Stimulated activated CD4-positive, alpha-beta T cell treated with anti-CD3 and anti-CD28 coated beads, Interleukin-15, amount 100 ng/mL, for 24 hours (primary cell): Measurements from ENCODE around the gene UTP25.
A peak's percentile ranks its signal among the peaks of the same experiment; 100 is the strongest.

Experiments used
- DNase-seq: peaks from one replicate; pipeline ENCODE4 v3.0.0-alpha.2; 2020

UTP25 gene

DNA sequence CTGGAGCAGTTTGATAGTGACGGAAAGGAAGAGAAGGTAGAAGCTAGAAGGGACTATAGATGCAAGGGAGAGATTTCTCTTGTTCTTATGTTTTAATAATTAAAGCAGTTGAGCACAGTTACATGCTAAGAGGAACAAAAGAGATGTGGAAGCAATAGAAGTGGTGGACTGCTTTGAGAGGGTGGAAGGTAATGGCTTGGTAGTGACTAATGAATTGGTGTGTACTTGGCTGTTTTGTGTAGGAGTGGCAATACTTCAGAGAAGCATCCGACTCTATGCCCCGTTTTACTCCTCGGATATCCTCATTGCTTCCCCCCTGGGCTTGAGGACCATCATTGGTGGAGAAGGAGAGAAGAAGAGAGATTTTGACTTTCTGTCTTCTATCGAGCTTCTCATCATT, 12.8 kb downstream of the UTP25 start:
- DNase-seq: no peak

DNA sequence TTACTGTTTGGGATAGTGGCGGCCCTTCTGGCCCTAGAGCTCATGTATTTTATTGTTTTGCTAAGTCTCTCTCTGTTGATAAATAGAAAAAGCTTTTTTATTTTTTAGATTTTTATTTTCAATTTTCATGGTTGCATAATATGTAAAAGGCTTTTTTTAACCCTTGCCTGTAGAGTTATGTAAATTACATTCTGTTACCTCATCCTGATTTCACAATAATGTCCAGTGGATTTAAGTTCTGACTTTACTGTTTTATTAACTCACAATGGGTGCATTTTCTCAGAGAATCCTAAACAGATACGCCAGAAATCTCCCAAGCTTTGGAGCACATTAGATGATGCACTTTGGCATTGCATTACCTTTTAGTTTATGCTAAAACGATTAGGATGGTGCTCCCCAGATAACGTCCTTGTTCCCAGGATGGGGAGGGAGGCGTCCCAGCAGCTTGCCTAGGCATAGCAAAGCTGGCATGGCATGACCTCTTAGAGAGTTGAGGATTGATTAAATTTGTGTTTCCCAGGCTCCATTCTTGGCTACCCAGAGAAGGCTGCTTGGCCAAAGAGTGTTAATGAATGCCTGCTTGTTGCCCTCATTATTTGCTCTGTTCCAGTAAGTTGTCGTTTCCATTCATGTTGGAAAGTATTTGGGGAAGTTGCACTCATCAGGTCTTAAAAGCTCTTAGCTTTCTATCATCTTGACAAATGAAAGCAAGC, 17.1 kb downstream of the UTP25 start:
- no peak for DNase-seq

- no peak for DNase-seq
Observed at GRCh38 chr1:209845408-209845725, 17.6 kb downstream of the UTP25 start.

DNA sequence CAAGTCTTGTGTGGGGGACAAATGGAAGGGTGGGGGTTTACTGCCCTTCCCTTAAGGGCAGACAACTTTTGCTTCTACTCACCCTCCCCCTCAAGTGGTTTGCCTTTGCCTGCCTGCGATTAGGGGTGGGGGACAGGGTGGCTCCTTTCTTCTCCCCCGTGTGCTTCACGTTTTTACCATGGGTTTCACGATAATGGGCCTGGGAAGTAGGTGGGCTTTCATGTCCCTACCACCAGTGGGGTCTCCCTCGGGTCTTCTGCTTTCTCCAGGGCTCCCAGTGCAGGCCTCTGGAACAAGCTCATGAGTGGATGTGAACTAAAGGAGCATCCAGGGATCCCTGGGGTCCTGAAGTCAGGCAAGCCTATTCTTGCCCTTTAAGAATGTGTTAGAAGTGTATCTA, 21.6 kb downstream of the UTP25 start:
- DNase-seq: no peak

DNA sequence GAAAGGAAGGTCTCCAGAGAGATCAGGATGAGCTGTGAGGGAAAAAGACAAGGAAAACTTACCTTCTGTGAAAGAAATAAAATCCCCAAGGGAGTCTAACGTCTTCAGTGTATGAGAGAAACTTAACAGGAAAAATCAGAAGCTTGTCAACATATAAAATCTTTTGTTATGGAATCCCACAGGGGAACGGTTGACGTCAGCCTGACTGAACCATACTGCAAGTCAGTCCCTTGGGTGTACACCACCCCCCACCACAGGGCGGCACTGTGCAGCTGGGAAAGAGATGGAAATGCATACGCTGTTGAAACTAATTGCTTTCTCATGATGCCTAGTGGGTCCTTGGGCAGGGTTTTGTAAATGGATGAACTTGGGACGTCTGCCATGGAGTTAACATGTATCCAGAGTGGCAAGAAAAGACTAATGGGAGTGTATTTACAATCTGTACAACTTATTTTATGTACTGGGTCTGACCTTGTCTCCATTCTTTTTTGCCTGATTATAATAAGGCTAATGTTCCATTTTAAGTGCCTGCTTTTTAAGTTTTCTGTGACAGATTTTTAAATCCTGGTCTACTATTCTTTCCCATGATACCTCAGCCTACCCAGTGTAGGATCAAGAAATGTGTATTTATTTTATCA, 22.7 kb downstream of the UTP25 start:
- DNase-seq: peak; percentile 56

DNA sequence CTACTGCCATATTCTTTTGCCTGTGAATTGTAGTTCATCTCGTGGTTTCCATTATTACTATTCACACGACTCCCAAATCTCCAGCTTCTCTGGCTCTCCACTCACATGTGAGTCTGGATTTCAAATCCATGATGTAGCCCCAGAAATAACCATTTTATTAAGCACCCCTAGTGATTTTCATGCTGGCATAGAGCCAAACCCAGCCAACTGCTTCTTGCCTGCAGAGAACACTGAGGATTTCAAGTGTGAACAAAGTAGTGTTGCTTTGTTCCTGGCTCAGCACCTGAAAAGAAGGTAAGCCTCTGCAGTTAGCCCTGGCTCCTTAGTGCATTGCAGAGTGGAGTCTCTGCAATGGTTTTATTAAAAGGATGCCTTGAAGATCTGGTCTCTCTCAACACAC, 25.9 kb downstream of the UTP25 start:
- no peak for DNase-seq

DNA sequence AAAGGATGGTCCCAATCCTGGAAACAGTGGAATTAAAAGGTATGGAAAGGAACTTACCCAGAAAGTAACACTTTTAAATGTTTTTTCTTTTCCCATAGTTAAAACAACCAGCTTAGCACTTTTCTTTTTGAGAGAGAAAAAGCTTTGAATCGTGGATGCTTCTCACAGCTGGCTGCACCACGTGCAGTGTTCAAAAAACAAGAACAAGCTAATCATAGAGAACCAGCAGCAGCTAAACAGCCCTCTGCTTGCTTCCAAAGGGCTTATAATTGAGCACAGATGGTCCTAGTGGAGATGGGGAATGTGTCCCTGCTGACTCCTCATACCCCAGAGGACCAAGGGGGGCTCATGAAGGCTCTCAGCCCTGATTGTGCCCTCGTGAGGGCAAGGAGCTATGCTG, 26.4 kb downstream of the UTP25 start:
- no peak for DNase-seq

DNA sequence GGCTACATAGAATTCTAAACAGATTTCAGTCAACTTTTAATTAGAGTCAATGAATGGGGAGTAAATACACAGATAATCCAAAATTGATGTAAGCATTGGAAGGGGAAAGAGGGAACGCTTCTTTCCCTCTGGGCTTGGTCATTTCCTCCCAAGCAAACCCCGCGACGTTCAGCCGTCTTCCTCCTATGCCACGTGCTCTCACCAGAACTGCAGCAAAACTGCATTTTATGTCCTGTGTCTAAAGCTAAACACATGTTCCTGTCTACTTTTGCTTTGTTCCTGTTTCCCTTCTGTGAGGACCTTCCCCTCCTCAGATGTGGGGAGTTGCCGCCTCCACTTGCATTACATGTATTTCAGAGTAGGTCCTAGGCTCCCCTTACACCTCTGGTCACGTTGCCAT, 27.2 kb downstream of the UTP25 start:
- no peak for DNase-seq

GRCh38 chr1:209855623-209856022, 27.9 kb downstream of the UTP25 start:
- no peak for DNase-seq

DNA sequence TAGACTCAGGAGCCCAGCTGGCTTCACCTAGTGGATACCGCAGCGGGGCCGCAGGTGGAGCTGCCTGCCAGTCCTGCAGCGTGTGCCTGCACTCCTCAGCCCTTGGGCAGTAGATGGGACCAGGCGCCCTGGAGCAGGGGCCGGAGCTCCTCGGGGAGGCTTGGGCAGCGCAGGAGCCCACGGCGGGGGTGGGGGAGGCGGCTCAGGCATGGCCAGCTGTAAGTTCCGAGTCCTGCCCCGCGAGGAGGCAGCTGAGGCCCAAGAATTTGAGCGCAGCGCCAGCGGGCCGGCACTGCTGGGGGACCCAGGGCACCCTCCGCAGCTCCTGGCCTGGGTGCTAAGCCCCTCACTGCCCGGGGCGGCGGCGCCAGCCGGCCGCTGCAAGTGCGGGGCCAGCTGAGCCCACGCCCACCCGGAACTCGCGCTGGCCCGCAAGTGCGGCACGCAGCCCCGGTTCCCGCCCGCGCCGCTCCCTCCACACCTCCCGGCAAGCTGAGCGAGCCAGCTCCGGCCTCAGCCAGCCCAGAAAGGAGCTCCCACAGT, 30.9 kb downstream of the UTP25 start:
- no peak for DNase-seq

- DNase-seq: peak; percentile 83
Observed at GRCh38 chr1:209860293-209860881, 32.6 kb downstream of the UTP25 start.

DNA sequence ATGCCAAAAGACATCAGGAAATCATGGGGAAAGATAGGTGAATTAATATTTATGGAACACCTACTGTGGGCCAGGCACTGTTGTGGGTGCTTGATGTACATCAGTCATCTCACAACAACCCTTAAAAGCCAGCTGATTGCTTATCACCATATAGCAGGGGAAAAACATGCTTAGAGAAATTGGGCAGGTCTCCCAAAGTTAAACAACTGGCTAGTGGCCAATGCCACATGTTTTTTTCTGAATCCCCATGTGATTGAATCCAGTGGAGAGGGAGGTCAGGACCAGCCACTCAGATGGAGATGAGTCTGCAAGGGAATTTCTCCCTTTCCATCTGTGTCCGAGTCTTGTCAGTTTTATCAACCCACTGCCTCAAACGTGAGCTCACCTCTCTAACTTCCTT, 33.5 kb downstream of the UTP25 start:
- DNase-seq: no peak

GRCh38 chr1:209862391-209863356, 34.9 kb downstream of the UTP25 start:
- no peak for DNase-seq

- no peak for DNase-seq
Observed at GRCh38 chr1:209863766-209864485, 36.2 kb downstream of the UTP25 start.

- DNase-seq: no peak
Observed at GRCh38 chr1:209866201-209866600, 38.4 kb downstream of the UTP25 start.

DNA sequence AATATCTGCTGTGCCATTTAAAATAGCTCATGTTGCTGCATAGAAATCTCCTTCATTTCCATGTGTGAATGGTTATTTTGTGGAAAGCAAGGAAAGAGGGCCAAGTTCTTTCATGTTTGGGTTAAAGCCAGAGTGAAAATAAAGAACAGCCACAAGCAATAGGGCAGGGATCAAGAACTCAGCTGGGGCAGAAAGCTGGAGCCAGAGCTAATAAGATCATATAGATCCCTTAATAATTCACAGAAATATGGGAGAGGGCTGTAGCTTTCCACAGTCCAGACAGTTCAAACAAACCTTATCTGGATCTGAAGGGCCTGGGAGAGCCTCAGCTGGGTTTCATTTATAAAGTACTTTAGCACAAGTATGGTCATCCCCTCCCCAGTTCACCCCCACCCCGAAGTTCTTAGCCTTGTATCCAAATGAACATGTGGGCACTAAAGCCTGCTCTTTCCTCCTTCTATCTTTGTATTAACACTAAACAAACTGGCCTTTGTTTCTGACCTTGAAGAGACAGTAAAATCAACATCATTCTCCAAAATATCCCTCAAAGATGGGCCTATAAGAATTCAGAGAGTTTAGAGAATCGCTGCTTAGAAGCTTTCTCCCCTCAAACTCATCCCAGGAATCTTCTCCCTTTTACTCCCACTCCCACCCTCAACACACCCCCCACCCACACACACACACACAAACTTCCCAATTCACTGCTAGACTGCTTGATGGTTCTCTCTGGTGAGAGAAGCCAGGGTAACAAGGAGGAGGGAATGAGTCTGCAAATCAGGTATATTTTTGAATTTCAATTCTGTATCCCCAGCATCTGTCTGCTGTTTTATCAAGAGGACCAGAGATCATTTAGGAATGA, 41.7 kb downstream of the UTP25 start:
- DNase-seq: no peak

DNA sequence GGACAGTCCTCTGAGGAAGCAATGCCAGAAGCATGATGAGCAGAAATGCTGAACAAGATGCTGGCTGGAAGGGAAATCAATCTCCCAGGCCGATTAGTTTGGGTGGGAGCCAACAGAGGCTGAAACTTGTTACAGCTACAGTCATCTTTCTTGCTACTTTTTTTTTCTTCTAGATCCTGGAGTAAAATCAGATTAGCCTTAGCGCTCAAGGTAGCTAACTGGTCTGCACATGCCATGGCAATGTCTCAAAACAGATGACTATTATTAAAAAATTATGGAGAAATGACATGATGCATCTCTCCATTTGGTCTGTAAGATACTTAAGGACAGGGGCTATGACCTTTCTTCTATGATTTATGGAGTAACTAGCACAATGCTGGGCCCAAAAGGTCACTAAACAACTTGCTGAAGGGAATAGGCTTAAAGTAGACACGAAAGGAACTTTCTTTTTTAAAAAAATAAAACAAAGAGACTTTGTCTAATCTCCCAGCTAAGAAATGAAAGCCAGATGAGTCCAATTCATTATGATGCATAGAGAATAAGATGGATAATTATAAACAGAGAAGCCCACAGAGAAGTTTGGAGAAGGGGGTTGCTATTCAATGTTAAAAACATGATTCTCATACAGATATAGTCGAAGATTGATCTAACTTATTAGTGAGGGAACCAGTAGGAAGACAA, 42.5 kb downstream of the UTP25 start:
- no peak for DNase-seq

DNA sequence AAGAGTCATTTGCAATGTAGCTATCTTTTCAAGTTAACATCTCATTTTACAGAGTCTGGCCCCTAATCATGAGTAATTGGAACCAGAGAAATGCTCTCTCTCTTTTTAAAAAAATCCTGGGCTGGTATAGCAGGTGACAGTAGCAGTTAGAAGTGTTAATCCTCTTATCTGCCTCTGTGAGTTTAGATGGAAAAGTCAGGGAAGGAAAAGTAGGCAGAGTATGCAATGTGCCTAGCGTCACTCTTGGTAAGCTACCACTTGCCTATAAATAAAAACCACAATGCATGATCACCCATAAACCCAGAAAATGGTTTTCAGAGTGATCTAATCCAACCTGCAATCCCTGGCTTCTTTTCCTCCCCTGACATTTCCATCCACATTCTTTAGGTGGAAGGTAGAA, 43.2 kb downstream of the UTP25 start:
- DNase-seq: no peak

- DNase-seq: no peak
Observed at GRCh38 chr1:209871430-209871829, 43.7 kb downstream of the UTP25 start.

DNA sequence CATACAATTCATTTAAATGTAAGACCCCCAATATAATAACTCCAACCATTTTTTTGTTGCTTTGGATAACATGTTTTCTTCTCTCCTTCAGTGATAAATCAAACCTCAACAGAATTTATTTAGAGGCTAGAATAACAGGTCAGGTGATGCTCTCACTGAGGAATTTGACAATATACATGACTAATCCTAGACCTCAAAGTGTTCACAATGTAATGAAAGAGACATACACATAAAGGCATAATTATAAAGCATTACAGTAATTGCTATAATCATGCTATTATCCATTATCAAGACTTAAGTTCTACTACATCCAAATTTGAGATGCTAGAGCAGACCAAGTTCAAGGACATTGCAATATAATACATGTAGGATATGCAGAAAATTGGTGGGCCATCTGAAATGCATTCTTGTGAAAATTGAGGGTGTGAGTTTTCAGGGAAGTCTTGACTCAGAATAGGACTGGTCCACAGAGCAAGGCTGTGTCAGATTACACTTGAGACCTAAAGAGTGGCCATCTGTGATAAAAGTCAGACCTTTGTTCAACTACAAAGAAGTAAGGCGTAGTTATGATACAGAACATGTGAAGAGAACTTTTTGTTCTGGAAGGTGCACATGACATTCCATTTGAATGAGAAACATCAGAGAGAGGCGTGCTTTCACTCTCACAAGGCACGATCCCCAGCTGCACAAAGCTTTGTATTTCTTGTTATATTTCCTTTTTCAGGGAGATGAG, 45.5 kb downstream of the UTP25 start:
- no peak for DNase-seq
